GM12801 (cell line): Measurements from ENCODE around the gene MGAT5B.

Experiments
- CTCF ChIP-seq: IDR thresholded peaks from one replicate; pipeline ENCODE4 v1.5.1; 2011; ENCODE audit warnings: control low read depth; ENCODE audit not compliant: insufficient read length; ENCODE audit errors: extremely low read depth

Gene MGAT5B

DNA sequence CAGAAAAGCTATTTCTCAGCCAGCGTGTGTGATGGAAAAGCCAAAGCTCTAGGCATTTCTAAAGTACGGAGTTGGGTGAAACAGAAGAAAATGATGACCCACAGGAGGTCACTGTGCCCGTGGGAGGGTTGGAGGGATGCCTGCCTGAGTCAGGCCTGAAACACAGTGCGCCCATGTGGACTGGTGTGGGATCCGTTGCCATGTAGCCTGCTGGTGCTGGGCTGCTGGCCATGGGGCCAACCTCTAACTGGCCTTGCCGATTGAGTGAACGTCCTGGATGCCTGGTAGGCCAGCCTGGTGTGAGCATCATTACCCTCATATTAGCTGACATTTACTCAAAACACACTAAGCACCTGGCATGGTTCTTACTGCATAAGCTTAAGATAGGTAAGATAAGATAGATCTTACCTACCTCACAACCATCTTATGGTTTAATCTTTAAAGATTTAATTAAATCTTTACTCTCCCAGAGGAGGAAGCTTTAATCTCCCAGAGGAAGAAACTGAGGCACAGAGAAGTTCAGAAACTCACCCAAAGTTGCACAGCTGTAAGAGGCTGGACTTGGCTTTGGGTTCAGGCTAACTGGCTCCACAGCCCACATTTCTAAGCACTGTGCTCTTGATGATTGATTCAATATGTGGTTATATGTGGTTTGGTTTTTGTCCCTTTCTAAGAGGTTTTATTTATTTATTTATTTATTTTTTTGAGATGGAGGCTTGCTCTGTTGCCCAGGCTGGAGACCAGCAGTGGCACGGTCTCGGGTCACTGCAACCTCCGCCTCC lies 15.7 kb downstream of the MGAT5B start:
- TF ChIP-seq CTCF = no peak

- TF ChIP-seq CTCF = no peak
Measured at GRCh38 chr17:76884995-76885893, 17.0 kb downstream of the MGAT5B start.

DNA sequence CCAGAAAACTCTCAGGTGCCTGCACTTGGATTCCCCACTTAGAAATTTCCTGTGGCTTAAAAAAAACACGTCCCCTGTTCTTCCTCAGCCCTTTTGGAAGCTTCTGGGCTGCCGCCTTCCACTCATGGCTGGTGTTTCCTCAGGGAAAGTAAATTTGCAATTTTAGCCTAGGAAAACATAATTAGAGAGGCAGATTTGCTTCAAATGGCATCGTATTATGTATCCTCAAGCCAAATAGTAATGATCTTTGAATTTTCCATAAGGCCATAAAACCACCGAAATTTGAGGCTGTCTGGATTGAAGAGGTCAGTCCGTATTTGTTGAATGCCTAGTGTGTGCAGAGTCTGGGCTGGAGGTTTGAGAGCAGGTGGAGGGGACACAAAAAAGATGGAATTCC lies 17.7 kb downstream of the MGAT5B start:
- no peak for TF ChIP-seq CTCF

DNA sequence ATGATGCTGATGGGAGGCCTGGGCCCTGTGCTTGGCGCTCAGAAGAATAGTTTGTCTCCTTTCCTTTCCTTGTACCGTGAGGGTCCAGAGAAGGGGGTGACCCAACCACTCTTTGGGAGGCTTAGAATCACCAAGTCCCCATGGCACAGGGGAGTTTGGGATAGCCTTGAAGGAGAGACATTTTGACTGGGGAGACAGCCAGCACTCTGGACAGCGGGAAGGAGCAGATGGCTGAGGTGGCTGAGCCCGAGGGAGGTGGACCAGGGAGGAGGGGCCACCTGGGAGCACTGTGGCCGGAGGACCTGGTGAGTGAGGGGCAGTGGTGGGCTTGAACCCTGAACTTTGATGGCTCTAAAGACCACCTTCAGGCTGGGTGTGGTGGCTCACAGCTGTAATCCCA lies 18.2 kb downstream of the MGAT5B start:
- no peak for TF ChIP-seq CTCF

- TF ChIP-seq CTCF = no peak
Measured at GRCh38 chr17:76887802-76888201, 19.6 kb downstream of the MGAT5B start.

GRCh38 chr17:76888661-76889060 lies 20.5 kb downstream of the MGAT5B start:
- no peak for TF ChIP-seq CTCF

DNA sequence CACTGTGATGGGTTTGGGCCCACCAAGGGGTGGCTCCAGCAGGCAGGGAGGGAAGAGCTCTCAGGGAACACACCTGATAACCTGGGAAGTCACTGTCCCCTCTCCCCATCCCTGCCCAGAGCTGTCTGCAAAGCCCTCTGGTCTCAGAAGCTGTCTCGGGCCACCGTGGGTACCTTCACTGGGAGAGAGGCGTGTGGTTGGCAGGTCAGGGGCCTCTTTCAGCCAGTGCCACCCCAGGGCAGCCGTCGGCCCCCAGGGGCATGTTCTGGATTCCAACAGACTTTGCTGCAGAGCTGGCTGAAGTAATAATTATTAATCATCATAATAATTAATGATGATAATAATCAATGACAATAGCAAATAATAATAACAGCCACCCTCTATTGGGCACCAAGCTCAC lies 21.1 kb downstream of the MGAT5B start:
- TF ChIP-seq CTCF = no peak
